Measurements from ENCODE around the gene MBTD1.

MBTD1 gene

DNA sequence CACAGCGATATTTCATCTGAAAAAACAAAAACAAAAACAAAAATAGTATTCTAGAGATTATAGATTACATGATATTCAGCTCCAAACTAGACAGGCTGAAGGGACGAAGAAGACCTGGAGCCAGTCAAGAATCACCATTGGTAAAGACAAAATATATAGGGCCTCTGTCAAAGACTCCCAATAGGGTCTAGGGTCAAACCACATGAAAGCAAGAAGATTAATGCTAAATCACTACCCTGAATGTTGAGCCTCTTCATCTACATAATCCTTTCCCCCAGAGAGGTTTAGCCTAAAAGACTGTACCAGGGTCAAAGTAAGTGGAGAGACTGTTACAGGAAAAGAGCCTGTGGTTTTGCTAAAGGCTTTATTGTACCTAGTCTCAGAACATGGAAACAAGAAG, 117.3 kb downstream of the MBTD1 start:
- no peak for DNase-seq

- DNase-seq: no peak
Measured at GRCh38 chr17:51135956-51136355, 123.9 kb downstream of the MBTD1 start.

GRCh38 chr17:51133365-51133764, 126.5 kb downstream of the MBTD1 start:
- no peak for DNase-seq

- no peak for DNase-seq
Measured at GRCh38 chr17:51132964-51133319, 126.9 kb downstream of the MBTD1 start.

GRCh38 chr17:51128076-51128475, 131.8 kb downstream of the MBTD1 start:
- DNase-seq: peak; percentile 15 to 55
